ENCODE results near the gene NOS1AP. TPM values are rescaled to one million over a fixed set of nuclear protein-coding genes. Genes with fewer than 3 reads are reported as not detected.
A peak's percentile ranks its signal among the peaks of the same experiment; 100 is the strongest.

Gene NOS1AP
- total RNA-seq, 1 donor from 2014 or later: 4.9 TPM

- H3K4me1 ChIP-seq: no peaks in the 10 kb centered on the region
- H3K36me3 ChIP-seq: no peaks in the 10 kb centered on the region
- no peaks in the 10 kb centered on the region for H3K9me3 ChIP-seq
- H3K27ac ChIP-seq: no peak overlapping the region
- intact Hi-C loops (cut with DNase I): no loop called here
- DNase-seq (no peak), ATAC-seq (no peak)
- H3K4me3 ChIP-seq: no peak overlapping the region
- no peak for TF ChIP-seq CTCF (IDR thresholded peaks at IDR 0.05)
- H3K27me3 ChIP-seq: no peaks in the 10 kb centered on the region
Measured at GRCh38 chr1:162158624-162159271, 89.3 kb downstream of the NOS1AP start.

- TF ChIP-seq CTCF (IDR thresholded peaks at IDR 0.05): no peak
- intact Hi-C loops (cut with DNase I): no loop called here
- no peaks in the 10 kb centered on the region for H3K9me3 ChIP-seq
Measured at GRCh38 chr1:162159515-162159914, 90.0 kb downstream of the NOS1AP start.

GRCh38 chr1:162161916-162162550 lies 92.5 kb downstream of the NOS1AP start:
- ATAC-seq: no peak
- Histone ChIP-seq H3K4me1 (no peaks in the 10 kb centered on the region), H3K27me3 (no peaks in the 10 kb centered on the region), H3K4me3 (no peak overlapping the region), H3K27ac (no peak overlapping the region), H3K9me3 (no peaks in the 10 kb centered on the region), H3K36me3 (no peaks in the 10 kb centered on the region)
- DNase-seq: no peak
- intact Hi-C loops (cut with DNase I): no loop called here
- no peak for TF ChIP-seq CTCF (IDR thresholded peaks at IDR 0.05)

More at GRCh38 chr1:162159515-162159914, 90.0 kb downstream of the NOS1AP start:
- no peaks in the 10 kb centered on the region for H3K36me3 ChIP-seq
- no peak overlapping the region for H3K4me3 ChIP-seq
- H3K27ac ChIP-seq: no peak overlapping the region
- ATAC-seq (peak; percentile 39), DNase-seq (no peak)
- no peaks in the 10 kb centered on the region for H3K4me1 ChIP-seq
- no peaks in the 10 kb centered on the region for H3K27me3 ChIP-seq

- Histone ChIP-seq H3K4me3 (no peak overlapping the region), H3K27ac (no peak overlapping the region), H3K36me3 (no peaks in the 10 kb centered on the region), H3K4me1 (no peaks in the 10 kb centered on the region), H3K9me3 (no peaks in the 10 kb centered on the region), H3K27me3 (no peaks in the 10 kb centered on the region)
- TF ChIP-seq CTCF (IDR thresholded peaks at IDR 0.05): no peak
- intact Hi-C loops (cut with DNase I): no loop called here
- ATAC-seq: no peak
- DNase-seq: no peak
Measured at GRCh38 chr1:162165528-162165927, 96.0 kb downstream of the NOS1AP start.

- Histone ChIP-seq H3K4me3 (no peak overlapping the region), H3K27ac (no peak overlapping the region), H3K27me3 (no peaks in the 10 kb centered on the region), H3K9me3 (no peaks in the 10 kb centered on the region), H3K4me1 (no peaks in the 10 kb centered on the region), H3K36me3 (no peaks in the 10 kb centered on the region)
- TF ChIP-seq CTCF (IDR thresholded peaks at IDR 0.05): no peak
- DNase-seq (no peak), ATAC-seq (no peak)
- intact Hi-C loops (cut with DNase I): no loop called here
Measured at GRCh38 chr1:162166917-162167615, 97.6 kb downstream of the NOS1AP start.

Data from upper lobe of right lung (tissue), 1 donor.